Brain microvascular endothelial cell (primary cell): ENCODE results near the gene ARHGAP26.

Experiments
- DNase-seq: peaks from one replicate; pipeline ENCODE4 v3.0.0-alpha.2; 2020
- H3K27ac ChIP-seq: fragments of 250-450 bp; sonication (Bioruptor Pico); 2 replicates; pipeline ENCODE4 v1.5.1; 2020; ENCODE audit warnings: mild to moderate bottlenecking, moderate library complexity
- H3K27me3 ChIP-seq: fragments of 250-450 bp; sonication (Bioruptor Pico); replicated peaks from 2 replicates; pipeline ENCODE4 v1.5.1; 2020; ENCODE audit warnings: mild to moderate bottlenecking
- H3K36me3 ChIP-seq: fragments of 250-450 bp; sonication (Bioruptor Pico); replicated peaks from 2 replicates; pipeline ENCODE4 v1.5.1; 2020; ENCODE audit warnings: mild to moderate bottlenecking
- H3K4me3 ChIP-seq: 2 replicates; pipeline ENCODE4 v1.5.1; 2011; ENCODE audit warnings: low read depth, mild to moderate bottlenecking, control low read depth, low read length, moderate library complexity
- CTCF ChIP-seq: IDR thresholded peaks from 2 replicates; pipeline ENCODE4 v1.5.1; 2011; ENCODE audit warnings: low read depth, mild to moderate bottlenecking, moderate library complexity, low read length, control low read depth, inconsistent platforms; ENCODE audit errors: missing control alignments
- in situ Hi-C: cut with HindIII; loops from 2 replicates; pipeline ENCODE4 v1.10.0; 2017; ENCODE audit warnings: low sequenced_read_pairs, low pct_ligation_motif_present

The ARHGAP26 gene

GRCh38 chr5:143176048-143176447 lies 405.9 kb downstream of the ARHGAP26 start:
- Histone ChIP-seq H3K4me3 (no peak overlapping the region), H3K27ac (peak overlapping the region; percentile 79), H3K27me3 (no peaks in the 10 kb centered on the region), H3K36me3 (no peaks in the 10 kb centered on the region)
- TF ChIP-seq CTCF = peak; percentile 1
- in situ Hi-C loops = no loop called here
- DNase-seq = no peak

DNA sequence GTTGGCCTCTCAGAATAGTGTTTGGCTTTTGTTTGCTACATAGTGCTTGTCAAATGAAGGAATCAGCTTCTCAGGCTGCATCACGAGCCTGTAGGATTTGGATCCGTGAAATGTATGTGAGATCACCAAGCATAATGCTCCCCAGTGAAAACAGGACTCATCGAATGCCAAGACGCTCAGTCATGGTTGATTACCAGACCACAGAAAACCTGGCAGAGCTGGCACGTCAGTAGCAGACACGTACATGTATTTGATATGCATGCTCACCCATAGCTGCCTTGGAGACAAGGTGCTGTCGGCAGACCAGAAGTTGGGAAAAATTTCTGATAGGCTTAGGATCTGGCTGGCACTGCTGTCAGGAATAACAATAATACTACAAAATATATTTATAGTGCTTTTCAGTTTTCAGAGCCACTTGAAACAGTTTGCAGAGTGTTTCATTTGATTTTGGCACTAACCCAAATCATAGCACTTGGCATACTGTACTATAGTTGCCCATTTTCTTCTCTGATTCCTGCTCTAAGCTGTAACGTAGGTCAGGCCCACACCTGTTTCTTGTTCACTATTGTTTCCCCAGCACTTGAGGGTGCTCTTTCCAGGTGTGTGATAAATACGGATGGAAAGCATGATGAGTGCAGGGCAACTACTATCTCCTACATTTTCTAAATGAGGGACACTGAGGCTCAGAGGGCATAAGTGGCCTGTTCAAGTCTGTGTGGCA lies 407.2 kb downstream of the ARHGAP26 start:
- Histone ChIP-seq H3K4me3 (no peak overlapping the region), H3K36me3 (no peaks in the 10 kb centered on the region), H3K27me3 (no peaks in the 10 kb centered on the region), H3K27ac (peak overlapping the region; percentile 87)
- in situ Hi-C loops = no loop called here
- TF ChIP-seq CTCF = no peak
- DNase-seq = peak; percentile 100

DNA sequence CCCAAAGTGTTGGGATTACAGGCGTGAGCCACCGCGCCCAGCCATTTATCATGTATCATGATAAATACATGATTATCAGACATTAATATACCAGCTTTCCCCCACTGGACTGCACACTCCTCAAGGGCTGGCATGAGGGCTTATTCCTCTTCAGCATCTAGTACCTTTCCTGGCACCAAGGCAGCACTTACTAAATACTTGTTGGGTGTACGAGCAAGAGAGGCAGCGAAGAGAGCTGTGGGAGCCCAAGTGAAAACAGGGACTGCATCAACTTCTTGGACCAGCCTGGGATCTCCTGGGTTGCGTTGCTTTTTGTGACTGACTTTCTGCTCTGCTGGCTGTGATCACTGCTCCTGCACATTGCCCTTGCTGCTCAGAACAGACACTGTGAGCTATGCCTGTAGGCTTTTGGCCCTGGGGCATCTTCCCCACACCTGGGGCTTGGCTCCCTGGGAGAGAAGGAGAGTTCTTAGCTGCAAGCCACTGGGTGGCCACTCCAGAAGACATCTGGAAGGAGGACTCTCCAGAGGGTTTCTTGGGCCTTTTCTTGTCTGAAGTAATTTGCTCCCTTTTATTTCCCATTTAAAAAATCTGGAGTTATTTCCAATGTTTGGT lies 409.1 kb downstream of the ARHGAP26 start:
- H3K27ac ChIP-seq = no peak overlapping the region
- no peak for DNase-seq
- TF ChIP-seq CTCF = no peak
- in situ Hi-C loops = no loop called here
- H3K27me3 ChIP-seq = no peaks in the 10 kb centered on the region
- no peak overlapping the region for H3K4me3 ChIP-seq
- no peaks in the 10 kb centered on the region for H3K36me3 ChIP-seq

DNA sequence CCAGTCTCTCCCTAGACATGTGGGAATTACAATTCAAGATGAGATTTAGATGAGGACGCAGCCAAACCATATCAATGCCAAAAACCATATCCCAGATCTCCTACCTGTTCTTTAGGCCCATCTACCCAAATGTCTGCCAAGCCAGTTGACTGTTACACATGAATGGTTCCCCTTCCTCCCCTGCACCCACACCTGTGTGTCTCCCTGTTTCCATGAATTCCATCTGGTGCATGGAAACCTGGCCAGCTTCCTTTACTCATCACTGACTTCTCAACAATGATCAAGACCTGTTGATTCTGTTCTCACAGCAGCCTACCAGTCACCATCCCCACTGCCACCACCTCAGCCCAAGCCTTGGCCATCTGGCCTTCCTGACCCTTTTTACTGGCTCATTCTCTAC lies 410.6 kb downstream of the ARHGAP26 start:
- TF ChIP-seq CTCF = no peak
- Histone ChIP-seq H3K27ac (no peak overlapping the region), H3K36me3 (no peaks in the 10 kb centered on the region), H3K4me3 (no peak overlapping the region), H3K27me3 (no peaks in the 10 kb centered on the region)
- in situ Hi-C loops = no loop called here
- no peak for DNase-seq

DNA sequence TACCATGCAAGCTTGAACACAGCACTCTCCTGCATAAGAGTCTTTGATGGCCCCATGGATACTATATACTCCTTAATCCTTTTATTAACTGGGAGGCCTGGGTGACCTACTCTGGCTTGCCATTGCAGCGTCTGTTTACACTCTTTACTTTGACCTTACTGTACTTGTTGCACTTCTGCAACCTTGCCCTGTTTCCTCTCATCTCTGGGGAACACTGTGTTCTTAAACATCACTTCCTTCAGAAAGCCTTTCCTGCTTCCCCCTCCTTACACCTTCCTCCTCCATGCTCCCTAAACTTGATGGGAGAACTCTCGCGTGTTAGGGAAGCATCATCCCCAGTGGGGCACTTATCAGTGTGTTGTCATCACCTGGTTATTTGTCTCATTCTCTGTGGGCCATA lies 411.0 kb downstream of the ARHGAP26 start:
- in situ Hi-C loops = no loop called here
- Histone ChIP-seq H3K36me3 (no peaks in the 10 kb centered on the region), H3K27me3 (no peaks in the 10 kb centered on the region), H3K4me3 (no peak overlapping the region), H3K27ac (no peak overlapping the region)
- no peak for TF ChIP-seq CTCF
- no peak for DNase-seq

DNA sequence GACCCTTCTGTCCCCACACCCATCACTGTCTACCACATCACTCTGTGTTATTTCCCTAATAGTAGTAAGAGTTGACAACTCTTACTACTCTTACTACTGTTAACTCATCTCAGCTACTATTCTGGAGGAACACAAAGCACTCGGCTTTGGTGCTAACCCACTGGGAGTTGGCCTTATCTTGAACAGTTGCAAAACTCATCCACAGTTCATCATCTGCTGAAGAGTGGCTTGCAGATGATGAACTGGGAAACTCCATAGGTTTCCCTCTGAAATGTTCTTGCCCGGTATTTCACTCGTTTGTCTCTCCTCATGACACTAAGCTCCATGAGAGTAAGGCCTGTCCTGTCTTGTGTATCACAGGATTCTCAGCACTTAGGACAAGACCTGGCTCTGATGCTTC lies 411.9 kb downstream of the ARHGAP26 start:
- no peak overlapping the region for H3K4me3 ChIP-seq
- no peaks in the 10 kb centered on the region for H3K27me3 ChIP-seq
- in situ Hi-C loops = no loop called here
- no peaks in the 10 kb centered on the region for H3K36me3 ChIP-seq
- DNase-seq = no peak
- TF ChIP-seq CTCF = no peak
- no peak overlapping the region for H3K27ac ChIP-seq
